ENCODE measurements around the gene AGPAT2. TPM values are rescaled to one million over a fixed set of nuclear protein-coding genes. Genes with fewer than 3 reads are reported as not detected.
A peak's percentile ranks its signal among the peaks of the same experiment; 100 is the strongest.

Gene AGPAT2
- total and polyA plus RNA-seq, 4 donors = 26.9 to 64.9 (median 40.5) TPM

DNA sequence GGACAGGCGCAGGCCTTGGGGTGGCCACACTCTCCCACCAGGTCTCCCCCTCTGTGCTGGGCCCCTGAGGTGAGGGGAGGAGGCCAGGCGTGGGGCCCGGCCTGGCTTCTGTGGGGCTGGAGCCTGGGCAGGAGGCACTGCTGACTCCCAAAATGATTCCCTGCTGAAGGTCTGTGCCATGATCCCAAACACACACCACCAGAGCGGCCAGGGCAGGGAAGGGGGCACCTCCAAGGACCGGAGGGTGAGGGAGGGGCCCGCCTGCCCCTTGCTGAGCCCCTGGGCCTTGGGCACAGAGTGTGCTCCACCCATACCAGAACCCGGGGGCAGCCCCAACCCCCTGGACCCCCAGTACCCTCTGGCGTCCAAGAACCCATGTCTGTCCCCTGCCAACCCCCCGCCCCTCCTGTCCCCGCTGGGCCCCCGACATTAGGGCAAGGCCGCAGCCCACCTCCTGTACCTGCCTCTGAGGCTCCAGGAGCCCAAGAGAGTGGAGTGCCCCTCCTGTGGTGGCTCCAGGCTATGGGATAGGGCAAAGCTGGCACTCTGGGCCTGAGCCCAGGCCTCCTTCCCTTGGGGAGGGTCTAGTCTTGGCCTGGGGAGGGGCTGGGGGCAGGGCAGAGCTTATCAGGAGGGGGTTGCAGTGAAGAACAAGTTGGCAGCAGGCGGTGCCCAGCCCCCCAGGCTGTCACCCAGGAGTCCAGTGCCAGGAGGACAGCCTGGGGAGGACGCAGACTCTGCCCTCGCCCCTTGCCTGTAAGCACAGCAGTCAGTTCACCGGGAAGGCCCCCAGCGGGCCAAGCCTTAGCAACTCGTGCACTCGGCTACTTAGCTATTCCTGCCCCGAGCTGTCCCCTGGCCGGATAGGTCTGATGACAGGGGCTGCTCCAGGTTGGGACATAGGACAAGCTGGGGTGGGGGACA lies 27.1 kb downstream of the AGPAT2 start:
- DNase-seq = no peak
- Histone ChIP-seq H3K9me3 (ENCODE audit: control insufficient read depth, low read length) (no peaks in the 10 kb centered on the region), H3K4me3 (ENCODE audit: low read length in 2 of 2) (no peak overlapping the region), H3K27me3 (ENCODE audit: control insufficient read depth in 1 of 2, insufficient read depth in 2 of 2, low read length in 1 of 2) (no peaks in the 10 kb centered on the region), H3K36me3 (ENCODE audit: control insufficient read depth in 1 of 2, insufficient read depth in 2 of 2, low read length in 1 of 2) (no peaks in the 10 kb centered on the region), H3K27ac (ENCODE audit: low read depth in 1 of 2, low read length in 2 of 2) (no peak overlapping the region), H3K4me1 (ENCODE audit: control insufficient read depth in 1 of 2, insufficient read depth in 2 of 2, low read length in 2 of 2) (no peaks in the 10 kb centered on the region)
- intact Hi-C loops (cut with DNase I) = no loop called here
- WGBS, 2 donors = 82% methylated on average over 19 to 21 of the region's 21 CpGs
- ATAC-seq (ENCODE audit: low FRiP score) = no peak

DNA sequence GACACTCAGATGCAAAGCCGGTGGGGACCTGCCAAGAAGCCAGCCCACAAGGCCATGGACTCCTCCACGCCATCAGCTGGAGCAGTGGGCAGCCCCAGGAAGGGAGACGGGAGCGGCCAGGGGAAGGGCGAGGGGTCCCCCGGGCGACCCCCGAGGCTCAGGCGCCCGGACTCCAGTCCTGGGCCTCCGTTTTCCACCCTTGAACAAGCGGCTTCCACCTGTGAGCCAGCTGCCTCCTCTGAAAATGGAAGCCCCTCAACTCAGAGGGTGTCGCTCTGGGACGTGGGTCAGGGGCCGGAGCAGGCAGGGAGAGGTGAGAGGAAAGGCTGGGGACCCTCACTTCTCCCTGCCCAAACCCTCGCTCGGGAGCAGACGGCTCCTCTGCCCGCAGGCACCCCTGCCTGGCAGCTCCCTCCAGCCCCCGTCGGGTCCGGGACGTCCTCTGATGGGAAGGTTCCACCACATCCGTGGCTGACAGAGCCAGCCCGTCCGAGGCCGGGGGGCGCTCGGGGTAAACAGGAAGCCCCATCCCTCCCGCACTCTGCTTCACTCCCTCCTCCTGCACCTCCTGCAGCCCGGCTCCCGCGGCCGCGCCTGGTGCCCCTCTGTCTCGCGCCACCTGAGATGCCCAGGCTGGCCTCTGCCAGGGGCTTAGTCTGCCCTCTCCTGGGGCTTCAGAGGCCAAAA lies 28.3 kb downstream of the AGPAT2 start:
- no peak overlapping the region for H3K4me3 ChIP-seq (ENCODE audit: low read length in 2 of 2)
- intact Hi-C loops (cut with DNase I) = no loop called here
- no peaks in the 10 kb centered on the region for H3K36me3 ChIP-seq (ENCODE audit: control insufficient read depth in 1 of 2, insufficient read depth in 2 of 2, low read length in 1 of 2)
- no peaks in the 10 kb centered on the region for H3K4me1 ChIP-seq (ENCODE audit: control insufficient read depth in 1 of 2, insufficient read depth in 2 of 2, low read length in 2 of 2)
- no peaks in the 10 kb centered on the region for H3K27me3 ChIP-seq (ENCODE audit: control insufficient read depth in 1 of 2, insufficient read depth in 2 of 2, low read length in 1 of 2)
- no peak overlapping the region for H3K27ac ChIP-seq (ENCODE audit: low read depth in 1 of 2, low read length in 2 of 2)
- WGBS, 2 donors = 56 to 58% methylated on average over 36 to 37 of the region's 37 CpGs
- no peak for DNase-seq
- H3K9me3 ChIP-seq (ENCODE audit: control insufficient read depth, low read length) = no peaks in the 10 kb centered on the region
- no peak for ATAC-seq (ENCODE audit: low FRiP score)

DNA sequence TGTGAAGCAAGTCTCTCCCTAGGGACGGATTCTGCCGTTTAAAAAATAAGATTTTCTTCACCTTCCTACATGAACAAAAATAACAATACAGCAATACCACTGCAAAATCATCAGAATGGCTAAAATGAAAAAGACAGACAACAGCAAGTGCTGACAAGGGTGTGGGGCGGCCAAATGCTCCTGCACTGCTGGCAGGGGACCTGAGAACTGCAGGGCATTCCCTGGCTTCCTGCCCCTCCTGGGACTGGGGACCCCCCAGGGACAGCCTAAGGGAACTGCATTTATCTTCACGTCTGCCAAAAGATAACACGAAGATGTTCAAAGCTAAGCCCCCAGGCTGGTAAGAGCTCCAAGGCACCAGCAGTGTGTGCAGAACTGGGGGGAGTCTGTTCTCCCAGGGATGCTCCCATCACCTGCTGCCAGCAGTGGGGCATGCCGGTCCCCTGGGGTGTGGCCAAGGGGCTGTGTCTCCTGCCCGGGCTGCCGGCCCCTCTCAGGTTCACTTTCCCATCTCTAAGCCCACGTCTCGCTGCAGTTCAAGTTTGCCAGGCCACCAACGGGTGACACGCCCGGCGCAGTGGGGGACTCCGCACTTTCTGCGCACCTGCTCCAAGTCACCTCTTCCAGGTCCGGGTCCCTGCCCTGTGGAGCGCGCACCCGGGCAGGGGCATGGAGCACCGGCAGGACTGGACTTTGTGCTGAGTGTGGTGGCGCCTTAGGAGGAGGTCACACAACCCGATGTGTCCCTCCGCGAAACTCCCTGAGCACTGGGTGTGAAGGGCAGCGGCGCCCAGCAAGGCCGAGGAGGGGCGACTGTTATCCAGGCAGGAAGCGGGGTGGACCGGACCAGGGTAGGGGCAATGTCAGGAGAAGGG lies 29.0 kb downstream of the AGPAT2 start:
- no peaks in the 10 kb centered on the region for H3K4me1 ChIP-seq (ENCODE audit: control insufficient read depth in 1 of 2, insufficient read depth in 2 of 2, low read length in 2 of 2)
- no peak for DNase-seq
- intact Hi-C loops (cut with DNase I) = no loop called here
- ATAC-seq (ENCODE audit: low FRiP score) = no peak
- WGBS, 2 donors = 76 to 77% methylated on average over 31 of the region's 31 CpGs
- H3K27me3 ChIP-seq (ENCODE audit: control insufficient read depth in 1 of 2, insufficient read depth in 2 of 2, low read length in 1 of 2) = no peaks in the 10 kb centered on the region
- no peak overlapping the region for H3K27ac ChIP-seq (ENCODE audit: low read depth in 1 of 2, low read length in 2 of 2)
- H3K9me3 ChIP-seq (ENCODE audit: control insufficient read depth, low read length) = no peaks in the 10 kb centered on the region
- no peaks in the 10 kb centered on the region for H3K36me3 ChIP-seq (ENCODE audit: control insufficient read depth in 1 of 2, insufficient read depth in 2 of 2, low read length in 1 of 2)
- no peak overlapping the region for H3K4me3 ChIP-seq (ENCODE audit: low read length in 2 of 2)

DNA sequence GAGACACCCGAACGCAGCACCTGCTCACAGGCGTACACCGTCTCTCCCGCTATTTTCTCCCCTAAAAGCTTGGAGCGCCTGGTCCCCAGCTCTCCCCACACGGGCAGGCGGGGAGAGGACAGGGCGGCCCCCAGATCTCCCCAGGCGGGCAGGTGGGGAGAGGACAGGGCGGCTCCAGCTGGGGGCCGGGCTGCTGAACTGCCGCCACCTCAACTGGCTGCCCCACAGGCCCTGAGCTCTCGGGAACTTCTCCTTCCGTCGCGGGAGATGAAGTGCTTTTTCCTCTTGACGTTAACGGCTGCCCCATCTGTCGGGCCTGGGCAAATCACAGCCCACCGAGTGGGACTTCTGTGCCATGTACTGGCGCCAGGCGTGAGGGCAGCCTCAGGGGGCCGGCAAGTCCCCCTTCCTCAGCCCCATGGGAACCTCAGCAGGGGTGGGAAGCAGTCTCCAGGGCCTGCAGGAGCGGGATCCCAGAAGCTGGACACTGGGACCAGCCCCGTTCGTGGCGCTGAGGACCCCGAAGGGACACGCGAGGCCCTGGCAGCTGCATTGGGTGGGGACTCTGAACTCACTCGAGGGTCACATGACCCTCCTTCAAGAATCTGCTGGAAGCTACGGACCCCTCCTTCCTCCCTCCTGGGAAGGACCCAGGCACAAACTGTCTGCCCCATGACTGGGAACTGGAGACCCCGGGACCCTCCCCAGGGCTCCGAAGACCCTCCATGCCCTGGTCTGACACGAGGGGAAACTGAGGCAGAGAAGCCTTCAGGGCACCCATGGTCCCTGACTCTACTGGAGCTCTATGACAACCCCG lies 30.3 kb downstream of the AGPAT2 start:
- no peak overlapping the region for H3K4me3 ChIP-seq (ENCODE audit: low read length in 2 of 2)
- H3K27me3 ChIP-seq (ENCODE audit: control insufficient read depth in 1 of 2, insufficient read depth in 2 of 2, low read length in 1 of 2) = no peaks in the 10 kb centered on the region
- no peaks in the 10 kb centered on the region for H3K4me1 ChIP-seq (ENCODE audit: control insufficient read depth in 1 of 2, insufficient read depth in 2 of 2, low read length in 2 of 2)
- no peaks in the 10 kb centered on the region for H3K9me3 ChIP-seq (ENCODE audit: control insufficient read depth, low read length)
- intact Hi-C loops (cut with DNase I) = no loop called here
- no peaks in the 10 kb centered on the region for H3K36me3 ChIP-seq (ENCODE audit: control insufficient read depth in 1 of 2, insufficient read depth in 2 of 2, low read length in 1 of 2)
- WGBS, 2 donors = 67 to 68% methylated on average over 36 to 37 of the region's 37 CpGs
- H3K27ac ChIP-seq (ENCODE audit: low read depth in 1 of 2, low read length in 2 of 2) = no peak overlapping the region
- ATAC-seq (ENCODE audit: low FRiP score) (no peak), DNase-seq (peak in 1 of 2 donors; percentile 47)

DNA sequence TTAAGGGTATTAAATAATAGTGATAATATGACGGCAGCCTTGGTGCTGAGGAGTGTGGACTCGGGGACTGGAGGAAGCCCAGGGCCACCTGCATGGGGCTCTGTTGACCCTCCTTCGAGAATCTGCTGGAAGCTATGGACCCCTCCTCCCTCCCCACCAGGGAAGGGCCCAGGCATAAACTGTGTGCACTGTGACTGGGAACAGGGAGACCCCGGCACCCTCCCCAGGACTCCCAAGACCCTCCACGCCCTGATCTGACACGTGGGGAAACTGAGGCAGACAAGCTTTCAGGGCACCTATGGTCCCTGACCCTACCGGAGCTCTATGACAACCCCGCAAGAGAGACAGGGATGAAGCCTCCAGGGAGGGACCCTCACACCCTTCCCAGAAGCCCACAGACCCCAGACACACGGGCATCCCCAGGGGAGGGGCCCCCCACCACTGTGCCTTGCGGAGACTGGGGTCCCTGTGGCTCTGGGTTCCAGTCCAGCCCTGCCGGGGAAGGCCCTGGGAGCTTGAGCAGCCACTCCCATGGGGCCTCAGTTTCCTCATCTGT lies 31.0 kb downstream of the AGPAT2 start:
- WGBS, 2 donors = 67 to 68% methylated on average over 11 of the region's 11 CpGs
- Histone ChIP-seq H3K9me3 (ENCODE audit: control insufficient read depth, low read length) (no peaks in the 10 kb centered on the region), H3K27ac (ENCODE audit: low read depth in 1 of 2, low read length in 2 of 2) (no peak overlapping the region), H3K27me3 (ENCODE audit: control insufficient read depth in 1 of 2, insufficient read depth in 2 of 2, low read length in 1 of 2) (no peaks in the 10 kb centered on the region), H3K4me1 (ENCODE audit: control insufficient read depth in 1 of 2, insufficient read depth in 2 of 2, low read length in 2 of 2) (no peaks in the 10 kb centered on the region), H3K4me3 (ENCODE audit: low read length in 2 of 2) (no peak overlapping the region), H3K36me3 (ENCODE audit: control insufficient read depth in 1 of 2, insufficient read depth in 2 of 2, low read length in 1 of 2) (no peaks in the 10 kb centered on the region)
- DNase-seq (peak in 1 of 2 donors; percentile 44), ATAC-seq (ENCODE audit: low FRiP score) (peak; percentile 13)
- intact Hi-C loops (cut with DNase I) = no loop called here

DNA sequence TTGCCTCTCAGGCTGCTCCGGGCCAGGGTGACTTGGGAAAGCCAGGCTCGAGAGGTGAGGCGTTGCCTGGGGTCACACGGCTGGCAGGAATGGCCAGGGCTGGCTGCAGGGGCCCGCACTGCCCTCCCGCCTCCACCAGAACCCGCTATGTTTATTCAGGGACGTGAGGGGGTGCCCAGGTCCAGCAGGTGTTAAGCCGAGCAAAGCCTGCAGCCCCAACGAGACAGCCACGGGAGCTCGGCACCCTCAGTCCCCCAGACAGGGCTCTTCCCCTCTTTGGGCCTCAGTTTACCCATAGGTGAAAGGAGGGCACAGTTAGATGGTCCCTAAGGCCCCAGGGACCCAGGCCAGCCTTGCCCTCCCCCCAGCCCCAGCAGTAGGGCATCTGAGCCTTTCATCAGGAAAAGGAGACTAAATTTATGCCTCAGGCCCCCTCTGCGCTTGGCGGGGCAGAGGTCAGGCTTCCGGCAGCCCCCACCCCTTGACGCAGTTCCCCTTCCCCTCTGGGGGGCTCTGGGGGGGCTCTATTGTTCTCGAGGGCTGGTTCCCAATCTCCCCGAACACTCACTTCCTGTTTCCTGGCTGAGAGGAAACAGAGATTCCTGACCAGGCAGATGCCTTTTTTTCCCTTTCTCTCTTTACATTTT lies 31.6 kb downstream of the AGPAT2 start:
- Histone ChIP-seq H3K9me3 (ENCODE audit: control insufficient read depth, low read length) (no peaks in the 10 kb centered on the region), H3K27me3 (ENCODE audit: control insufficient read depth in 1 of 2, insufficient read depth in 2 of 2, low read length in 1 of 2) (no peaks in the 10 kb centered on the region), H3K4me3 (ENCODE audit: low read length in 2 of 2) (no peak overlapping the region), H3K36me3 (ENCODE audit: control insufficient read depth in 1 of 2, insufficient read depth in 2 of 2, low read length in 1 of 2) (no peaks in the 10 kb centered on the region), H3K4me1 (ENCODE audit: control insufficient read depth in 1 of 2, insufficient read depth in 2 of 2, low read length in 2 of 2) (no peaks in the 10 kb centered on the region), H3K27ac (ENCODE audit: low read depth in 1 of 2, low read length in 2 of 2) (no peak overlapping the region)
- ATAC-seq (ENCODE audit: low FRiP score) (peak; percentile 54), DNase-seq (peak in 1 of 2 donors; percentile 53)
- WGBS, 2 donors = 66 to 77% methylated on average over 18 of the region's 18 CpGs
- intact Hi-C loops (cut with DNase I) = no loop called here

DNA sequence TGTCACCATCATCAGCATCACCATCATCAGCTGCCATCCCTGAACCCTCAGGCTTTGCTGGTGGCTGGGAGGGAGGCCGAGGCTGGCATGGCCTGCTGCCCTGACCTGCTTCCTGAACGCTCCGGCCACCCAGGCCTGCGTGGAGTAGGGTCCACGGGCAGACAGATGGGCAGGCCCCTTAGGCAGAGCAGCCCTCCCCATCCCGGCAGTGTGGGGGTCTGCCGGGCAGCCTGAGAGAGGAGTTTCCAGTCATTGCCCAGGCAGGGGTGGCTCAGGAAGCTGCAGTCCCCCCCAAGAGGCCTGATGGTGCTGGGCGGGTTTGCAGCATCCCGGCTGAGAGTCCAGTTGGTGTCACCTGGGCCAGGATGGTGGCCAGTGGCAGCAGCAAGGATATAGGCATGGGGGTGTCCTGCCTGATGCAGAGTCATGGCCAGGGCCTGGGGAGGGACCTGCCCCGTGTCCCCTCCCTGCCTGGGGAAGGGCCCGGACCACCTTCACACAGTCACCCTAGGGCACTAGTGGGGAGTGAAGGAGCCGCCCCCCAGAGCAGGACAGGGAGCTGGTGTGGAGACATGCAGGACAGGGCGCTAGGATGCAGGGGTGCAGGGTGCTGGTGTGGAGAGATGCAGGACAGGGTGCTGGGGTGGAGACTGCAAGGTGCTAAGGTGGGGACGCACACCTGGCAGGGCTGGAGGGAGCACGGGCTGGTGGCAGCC lies 32.3 kb downstream of the AGPAT2 start:
- Histone ChIP-seq H3K4me3 (ENCODE audit: low read length in 2 of 2) (no peak overlapping the region), H3K27ac (ENCODE audit: low read depth in 1 of 2, low read length in 2 of 2) (no peak overlapping the region), H3K4me1 (ENCODE audit: control insufficient read depth in 1 of 2, insufficient read depth in 2 of 2, low read length in 2 of 2) (no peaks in the 10 kb centered on the region), H3K9me3 (ENCODE audit: control insufficient read depth, low read length) (no peaks in the 10 kb centered on the region), H3K36me3 (ENCODE audit: control insufficient read depth in 1 of 2, insufficient read depth in 2 of 2, low read length in 1 of 2) (no peaks in the 10 kb centered on the region), H3K27me3 (ENCODE audit: control insufficient read depth in 1 of 2, insufficient read depth in 2 of 2, low read length in 1 of 2) (no peaks in the 10 kb centered on the region)
- WGBS, 2 donors = 85 to 87% methylated on average over 13 to 15 of the region's 15 CpGs
- intact Hi-C loops (cut with DNase I) = no loop called here
- ATAC-seq (ENCODE audit: low FRiP score) (peak; percentile 5), DNase-seq (peak in 1 of 2 donors; percentile 44)
